GM23248 (cell line): ENCODE measurements around the gene ATL1. TPM values are rescaled to one million over a fixed set of nuclear protein-coding genes. Genes with fewer than 3 reads are reported as not detected.

Experiments
- DNase-seq: peaks from one replicate; pipeline ENCODE4 v3.0.0-alpha.2; 2015
- H2AFZ ChIP-seq: fragments of 200-600 bp; sonication (generic); 2 replicates; pipeline ENCODE4 v1.6.1; 2016; ENCODE audit warnings: antibody characterized with exemption
- H3F3A ChIP-seq: fragments of 200-600 bp; sonication (generic); 2 replicates; pipeline ENCODE4 v1.6.1; 2016; ENCODE audit warnings: mild to moderate bottlenecking, antibody characterized with exemption, mixed run types; ENCODE audit not compliant: insufficient read depth
- H3K27ac ChIP-seq: fragments of 200-600 bp; sonication (generic); 2 replicates; pipeline ENCODE4 v1.5.1; 2016; ENCODE audit warnings: mild to moderate bottlenecking
- H3K27me3 ChIP-seq: fragments of 200-600 bp; sonication (generic); replicated peaks from 2 replicates; pipeline ENCODE4 v1.6.1; 2016; ENCODE audit warnings: mild to moderate bottlenecking; ENCODE audit not compliant: insufficient read depth
- H3K36me3 ChIP-seq: fragments of 200-600 bp; sonication (generic); 2 replicates; pipeline ENCODE4 v1.6.1; 2016; ENCODE audit warnings: low read depth, mild to moderate bottlenecking
- H3K4me1 ChIP-seq: fragments of 200-600 bp; sonication (generic); 2 replicates; pipeline ENCODE4 v1.6.1; 2016; ENCODE audit warnings: mild to moderate bottlenecking; ENCODE audit not compliant: insufficient read depth
- H3K4me2 ChIP-seq: fragments of 200-600 bp; sonication (generic); one replicate; pipeline ENCODE4 v1.6.1; 2016; ENCODE audit warnings: mild to moderate bottlenecking; ENCODE audit not compliant: unreplicated experiment
- H3K4me3 ChIP-seq: fragments of 200-600 bp; sonication (generic); 2 replicates; pipeline ENCODE4 v1.5.1; 2016; ENCODE audit warnings: mild to moderate bottlenecking
- H3K79me2 ChIP-seq: fragments of 200-600 bp; sonication (generic); 2 replicates; pipeline ENCODE4 v1.6.1; 2016; ENCODE audit warnings: mild to moderate bottlenecking; ENCODE audit not compliant: insufficient read depth
- H3K9ac ChIP-seq: fragments of 200-600 bp; sonication (generic); 2 replicates; pipeline ENCODE4 v1.6.1; 2016; ENCODE audit warnings: mild to moderate bottlenecking
- H3K9me2 ChIP-seq: fragments of 200-600 bp; sonication (generic); 2 replicates; pipeline ENCODE4 v1.6.1; 2016; ENCODE audit warnings: mixed run types, mild to moderate bottlenecking, moderate library complexity; ENCODE audit not compliant: insufficient read depth
- H3K9me3 ChIP-seq: fragments of 200-600 bp; sonication (generic); one replicate; pipeline ENCODE4 v1.6.1; 2017; ENCODE audit warnings: low read depth
- H4K20me1 ChIP-seq: fragments of 200-600 bp; sonication (generic); 2 replicates; pipeline ENCODE4 v1.6.0; 2016; ENCODE audit not compliant: insufficient read depth
- EZH2 ChIP-seq: fragments of 200-600 bp; sonication (generic); IDR thresholded peaks from 2 replicates; pipeline ENCODE4 v1.6.1; 2018; ENCODE audit warnings: antibody characterized with exemption, mild to moderate bottlenecking; ENCODE audit not compliant: insufficient read depth, poor library complexity, severe bottlenecking
- EZH2phosphoT487 ChIP-seq: fragments of 200-600 bp; sonication (generic); IDR thresholded peaks from 2 replicates; pipeline ENCODE4 v1.6.1; 2018; ENCODE audit warnings: antibody characterized with exemption, moderate library complexity, mild to moderate bottlenecking, low read depth; ENCODE audit not compliant: insufficient read depth
- WGBS, 2 experiments: methylation state at CpG; one replicate each; pipeline ENCODE4 v1.1.6; 2015 to 2017; ENCODE audit warnings: low lambda C conversion rate in 2 of 2, low coverage in 1 of 2; ENCODE audit errors: missing lambda C conversion rate in 2 of 2; 5-methylcytosine and 5-hydroxymethylcytosine counted together
- in situ Hi-C: fragments of 300-500 bp; cut with MboI; formaldehyde crosslinking; loops from 2 replicates; pipeline ENCODE4 v1.15.0; 2020
- polyA plus RNA-seq: library from polyadenylated mRNA; unstranded; fragments of >200 nt; fragmentation: Nextera tagmentation; extraction: Ambion mirVana; gene quantifications from 2 replicates; pipeline ENCODE4 v1.2.1, GENCODE V29; 2016
- total RNA-seq: library from RNA; depleted of rRNA; stranded (reverse); fragments of >200 nt; shearing (Covaris generic); gene quantifications from 2 replicates; pipeline ENCODE4 v1.2.3, GENCODE V29; 2014

The ATL1 gene
- total and polyA plus RNA-seq, 2 experiments from 2014 or later: 10.8 to 11.4 TPM

GRCh38 chr14:50541159-50541567, 18.8 kb upstream of the ATL1 start:
- H3K4me2 ChIP-seq: no peak overlapping the region
- no peaks in the 10 kb centered on the region for H3K4me1 ChIP-seq
- no peaks in the 10 kb centered on the region for H3K9me2 ChIP-seq
- in situ Hi-C loops: loop anchor here (10.0 to 25.0 kb wide), 2 partner anchors 234 to 679 kb away; partner anchors contain the start of gene NEMF
- no peaks in the 10 kb centered on the region for H3K9me3 ChIP-seq
- no peaks in the 10 kb centered on the region for H3K79me2 ChIP-seq
- no peak overlapping the region for H2AFZ ChIP-seq
- DNase-seq: no peak
- no peak overlapping the region for H3K9ac ChIP-seq
- H3K36me3 ChIP-seq: no peaks in the 10 kb centered on the region
- H3K4me3 ChIP-seq: no peak overlapping the region
- no peaks in the 10 kb centered on the region for H3F3A ChIP-seq
- 91% methylated on average over 1 of the region's 1 CpG for WGBS, 2 experiments
- H3K27ac ChIP-seq: no peak overlapping the region
- no peaks in the 10 kb centered on the region for H4K20me1 ChIP-seq
- no peaks in the 10 kb centered on the region for H3K27me3 ChIP-seq
- TF ChIP-seq EZH2phosphoT487 (no peak), EZH2 (no peak)

GRCh38 chr14:50542941-50543418, 17.0 kb upstream of the ATL1 start:
- no peaks in the 10 kb centered on the region for H3K9me3 ChIP-seq
- no peak overlapping the region for H3K4me3 ChIP-seq
- no peaks in the 10 kb centered on the region for H3K9me2 ChIP-seq
- no peaks in the 10 kb centered on the region for H3F3A ChIP-seq
- peak; percentile 75 for DNase-seq
- no peaks in the 10 kb centered on the region for H3K27me3 ChIP-seq
- H3K79me2 ChIP-seq: no peaks in the 10 kb centered on the region
- TF ChIP-seq EZH2 (no peak), EZH2phosphoT487 (no peak)
- WGBS, 2 experiments: 0% methylated on average over 2 of the region's 2 CpGs
- no peaks in the 10 kb centered on the region for H4K20me1 ChIP-seq
- no peak overlapping the region for H2AFZ ChIP-seq
- H3K27ac ChIP-seq: no peak overlapping the region
- no peak overlapping the region for H3K9ac ChIP-seq
- no peaks in the 10 kb centered on the region for H3K36me3 ChIP-seq
- in situ Hi-C loops: loop anchor here (10.0 to 25.0 kb wide), 2 partner anchors 232 to 681 kb away; partner anchors contain the start of gene NEMF
- H3K4me1 ChIP-seq: no peaks in the 10 kb centered on the region
- H3K4me2 ChIP-seq: no peak overlapping the region

GRCh38 chr14:50544911-50545310, 15.0 kb upstream of the ATL1 start:
- no peak overlapping the region for H2AFZ ChIP-seq
- H3K27me3 ChIP-seq: no peaks in the 10 kb centered on the region
- no peaks in the 10 kb centered on the region for H3K79me2 ChIP-seq
- no peak for TF ChIP-seq EZH2
- TF ChIP-seq EZH2phosphoT487: no peak
- H3K9me2 ChIP-seq: no peaks in the 10 kb centered on the region
- no peaks in the 10 kb centered on the region for H3F3A ChIP-seq
- H3K4me3 ChIP-seq: no peak overlapping the region
- no peaks in the 10 kb centered on the region for H4K20me1 ChIP-seq
- no peak overlapping the region for H3K9ac ChIP-seq
- no peak overlapping the region for H3K4me2 ChIP-seq
- H3K27ac ChIP-seq: no peak overlapping the region
- no peaks in the 10 kb centered on the region for H3K36me3 ChIP-seq
- in situ Hi-C loops: loop anchor here (10.0 to 25.0 kb wide), 2 partner anchors 230 to 683 kb away; partner anchors contain the start of gene NEMF
- DNase-seq: no peak
- 69 to 77% methylated on average over 3 of the region's 3 CpGs for WGBS, 2 experiments
- no peaks in the 10 kb centered on the region for H3K9me3 ChIP-seq
- H3K4me1 ChIP-seq: no peaks in the 10 kb centered on the region

GRCh38 chr14:50545618-50546017, 14.3 kb upstream of the ATL1 start:
- Histone ChIP-seq H3K36me3 (no peaks in the 10 kb centered on the region), H3F3A (no peaks in the 10 kb centered on the region), H3K79me2 (no peaks in the 10 kb centered on the region), H2AFZ (no peak overlapping the region), H3K9ac (no peak overlapping the region), H3K9me2 (no peaks in the 10 kb centered on the region), H3K27ac (no peak overlapping the region), H3K27me3 (no peaks in the 10 kb centered on the region), H3K4me1 (no peaks in the 10 kb centered on the region), H3K4me2 (no peak overlapping the region), H3K4me3 (no peak overlapping the region), H4K20me1 (no peaks in the 10 kb centered on the region), H3K9me3 (no peaks in the 10 kb centered on the region)
- DNase-seq: no peak
- 58 to 60% methylated on average over 3 of the region's 3 CpGs for WGBS, 2 experiments
- in situ Hi-C loops: loop anchor here (10.0 to 25.0 kb wide), 2 partner anchors 229 to 683 kb away; partner anchors contain the start of gene NEMF
- no peak for TF ChIP-seq EZH2
- no peak for TF ChIP-seq EZH2phosphoT487

- WGBS, 2 experiments: 87 to 100% methylated on average over 1 of the region's 1 CpG
Observed at GRCh38 chr14:50550294-50550693, 9.7 kb upstream of the ATL1 start.

More at GRCh38 chr14:50550294-50550693, 9.7 kb upstream of the ATL1 start:
- Histone ChIP-seq H4K20me1 (no peaks in the 10 kb centered on the region), H2AFZ (no peak overlapping the region), H3K4me1 (no peaks in the 10 kb centered on the region), H3F3A (no peaks in the 10 kb centered on the region), H3K9me3 (no peaks in the 10 kb centered on the region), H3K9ac (no peak overlapping the region), H3K79me2 (no peaks in the 10 kb centered on the region), H3K4me2 (no peak overlapping the region), H3K9me2 (no peaks in the 10 kb centered on the region), H3K4me3 (no peak overlapping the region), H3K27ac (no peak overlapping the region), H3K36me3 (no peaks in the 10 kb centered on the region), H3K27me3 (no peaks in the 10 kb centered on the region; the same call in 1 of the 2 replicates)
- DNase-seq: no peak
- in situ Hi-C loops: no loop called here
- no peak for TF ChIP-seq EZH2phosphoT487
- TF ChIP-seq EZH2: no peak
